Uterus (tissue), 4 donors: ENCODE measurements around the gene ZBTB3. TPM values are rescaled to one million over a fixed set of nuclear protein-coding genes. Genes with fewer than 3 reads are reported as not detected.
A peak's percentile ranks its signal among the peaks of the same experiment; 100 is the strongest.
"Not testable (repeated sequence)": the region's sequence is repeated elsewhere in the genome, so short reads cannot be mapped to it uniquely, and the experiment has no call there.

Source experiments
- DNase-seq, 2 donors: peaks; one replicate each; pipeline ENCODE4 v3.0.0-alpha.2; 2019 to 2020
- H3K27ac ChIP-seq, 2 donors: fragments of 200-600 bp; sonication (generic); 1 replicate in 1 of 2; 2 replicates in 1 of 2; pipeline ENCODE4 v1.5.1; 2016 to 2018
- H3K27me3 ChIP-seq, 2 donors: fragments of 200-600 bp; sonication (generic); one replicate each; pipeline ENCODE4 v1.5.1; 2018 to 2019; ENCODE audit warnings: control low read depth in 1 of 2
- H3K36me3 ChIP-seq, 2 donors: fragments of 200-600 bp; sonication (generic); one replicate each; pipeline ENCODE4 v1.5.1; 2019; ENCODE audit warnings: control low read depth in 1 of 2
- H3K4me1 ChIP-seq, 2 donors: fragments of 200-600 bp; sonication (generic); one replicate each; pipeline ENCODE4 v1.5.1; 2018 to 2019; ENCODE audit warnings: control low read depth in 1 of 2
- H3K4me3 ChIP-seq, 2 donors: fragments of 200-600 bp; sonication (generic); 1 replicate in 1 of 2; 2 replicates in 1 of 2; pipeline ENCODE4 v1.5.1; 2018 to 2019; ENCODE audit warnings: mild to moderate bottlenecking in 1 of 2
- H3K9me3 ChIP-seq, 2 donors: fragments of 200-600 bp; sonication (generic); one replicate each; pipeline ENCODE4 v1.5.1; 2019; ENCODE audit warnings: control low read depth in 1 of 2
- CTCF ChIP-seq, 4 experiments: fragments of 200-600 bp in 2 of 4; fragments of 450-650 bp in 2 of 4; sonication (generic) in 2 of 4; IDR thresholded peaks; one replicate each; pipeline ENCODE4 v1.5.1; 2016 to 2019; ENCODE audit warnings: antibody characterized with exemption in 4 of 4, mild to moderate bottlenecking in 2 of 4, moderate library complexity in 1 of 4
- POLR2A ChIP-seq, 2 donors: fragments of 450-650 bp; IDR thresholded peaks; one replicate each; pipeline ENCODE4 v1.6.1; 2016; ENCODE audit warnings: antibody characterized with exemption in 2 of 2, mild to moderate bottlenecking in 1 of 2, moderate library complexity in 1 of 2
- intact Hi-C: fragments of 100-400 bp; cut with DNase I; formaldehyde crosslinking; loops from one replicate; pipeline ENCODE4 v1.15.1; 2023; ENCODE audit warnings: low total_unique reads
- total RNA-seq, 4 donors: library from RNA; depleted of rRNA in 3 of 4; stranded (reverse); fragments of >200 nt in 3 of 4; gene quantifications; one replicate each; pipeline versions ENCODE4 v1.1.0 to v1.2.4, GENCODE V29; 2014 to 2023
- donor health status: DM: yes; HTN: yes; CAD: no.

Gene ZBTB3
- total RNA-seq, 4 donors from 2014 or later = 0.59 to 28.9 (median 18.3) TPM

GRCh38 chr11:62747475-62748160, 6.3 kb downstream of the ZBTB3 start:
- DNase-seq = no peak

GRCh38 chr11:62737196-62737595, 16.8 kb downstream of the ZBTB3 start:
- no peak for TF ChIP-seq CTCF (IDR thresholded peaks at IDR 0.05)
- no peak for TF ChIP-seq POLR2A (IDR thresholded peaks at IDR 0.05)
- intact Hi-C loops = no loop called here
- Histone ChIP-seq H3K4me1 (no peaks in the 10 kb centered on the region), H3K27ac (no peak overlapping the region), H3K9me3 (no peaks in the 10 kb centered on the region), H3K4me3 (no peak overlapping the region), H3K27me3 (no peaks in the 10 kb centered on the region), H3K36me3 (no peaks in the 10 kb centered on the region)
- no peak for DNase-seq

More at GRCh38 chr11:62747475-62748160, 6.3 kb downstream of the ZBTB3 start:
- Histone ChIP-seq H3K4me1 (no peaks in the 10 kb centered on the region), H3K27me3 (no peaks in the 10 kb centered on the region), H3K4me3 (no peak overlapping the region), H3K36me3 (no peaks in the 10 kb centered on the region), H3K9me3 (no peaks in the 10 kb centered on the region), H3K27ac (no peak overlapping the region)
- TF ChIP-seq POLR2A (IDR thresholded peaks at IDR 0.05) (no peak), CTCF (IDR thresholded peaks at IDR 0.05) (no peak)
- intact Hi-C loops = no loop called here

- Histone ChIP-seq H3K4me3 (no peak overlapping the region), H3K27ac (no peak overlapping the region), H3K4me1 (peaks cover 0 to 13% of the 10 kb centered on the region in 2 donors), H3K9me3 (no peaks in the 10 kb centered on the region), H3K27me3 (no peaks in the 10 kb centered on the region), H3K36me3 (no peaks in the 10 kb centered on the region)
- DNase-seq = no peak
- intact Hi-C loops = no loop called here
- TF ChIP-seq POLR2A (IDR thresholded peaks at IDR 0.05) (no peak), CTCF (IDR thresholded peaks at IDR 0.05) (no peak)
These were observed 21.1 kb downstream of the ZBTB3 start for GRCh38 chr11:62732830-62733229.

DNA sequence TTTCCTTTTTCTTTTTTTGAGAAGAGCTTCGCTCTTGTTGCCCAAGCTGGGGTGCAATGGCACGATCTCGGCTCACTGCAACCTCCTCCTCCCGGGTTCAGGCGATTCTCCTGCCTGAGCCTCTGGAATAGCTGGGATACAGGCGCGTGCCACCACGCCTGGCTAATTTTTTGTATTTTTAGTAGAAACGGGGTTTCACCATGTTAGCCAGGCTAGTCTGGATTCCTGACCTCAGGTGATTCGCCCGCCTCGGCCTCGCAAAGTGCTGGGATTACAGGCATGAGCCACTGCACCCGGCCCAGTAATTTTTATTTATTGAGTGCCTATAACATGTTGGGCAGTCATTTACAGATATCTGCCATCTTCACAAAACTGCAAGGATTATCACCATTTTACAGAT, 23.9 kb downstream of the ZBTB3 start:
- intact Hi-C loops, H3K36me3 ChIP-seq, H3K27me3 ChIP-seq, DNase-seq, H3K27ac ChIP-seq, H3K4me3 ChIP-seq, H3K9me3 ChIP-seq: not testable (repeated sequence)
- H3K4me1 ChIP-seq = peaks cover 10 to 13% of the 10 kb centered on the region in 2 donors

DNA sequence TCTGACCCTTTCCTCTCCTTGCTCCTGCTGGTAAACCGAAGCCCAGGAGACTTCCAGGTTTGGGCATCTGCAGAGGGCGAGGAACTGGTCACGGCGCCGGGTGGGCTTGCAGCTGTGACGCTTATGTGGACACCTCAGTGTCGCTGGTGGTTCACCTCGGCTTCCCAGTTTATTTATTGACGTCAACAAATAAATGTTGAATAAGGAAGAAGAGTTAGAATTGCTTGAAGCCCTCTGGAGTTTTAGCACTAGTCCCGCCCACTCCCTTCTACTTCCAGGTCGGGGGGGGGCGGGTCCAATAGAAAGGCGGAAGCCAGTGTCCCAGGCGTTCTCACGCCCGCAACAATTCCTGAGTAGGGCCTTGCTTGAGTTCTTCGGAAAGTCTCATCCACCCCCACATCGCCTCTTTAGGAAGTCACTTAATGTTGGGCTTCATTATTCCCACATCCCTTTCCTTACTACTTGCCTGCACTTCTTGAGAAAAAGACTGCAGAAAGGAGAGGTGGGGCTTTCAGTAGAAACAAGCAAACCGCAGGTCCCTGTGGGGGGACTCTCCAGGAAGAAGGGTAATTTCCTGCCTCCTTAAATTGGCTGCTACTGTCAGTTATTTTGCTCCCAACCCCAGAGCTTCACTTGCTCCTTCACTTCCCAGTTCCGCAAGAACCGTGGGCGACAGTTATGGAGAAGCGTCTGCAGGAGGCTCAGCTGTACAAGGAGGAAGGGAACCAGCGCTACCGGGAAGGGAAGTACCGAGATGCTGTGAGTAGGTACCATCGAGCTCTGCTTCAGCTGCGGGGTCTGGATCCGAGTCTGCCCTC, 25.6 kb downstream of the ZBTB3 start, which contains the start of gene TTC9C:
Gene TTC9C (plus strand): TSS at position 316 of the 818 bp plus-strand sequence. CDS start 363 bp downstream, at position 679.
- H3K4me3 ChIP-seq = peak within 1 kb of the TSS; percentile 51 to 74
- intact Hi-C loops = no loop called here
- H3K27me3 ChIP-seq = no peaks in the 10 kb centered on the region
- peak within 1 kb of the TSS; percentile 87 to 92 for H3K27ac ChIP-seq
- DNase-seq = peak; percentile 84 to 90
- no peaks in the 10 kb centered on the region for H3K9me3 ChIP-seq
- TF ChIP-seq POLR2A (IDR thresholded peaks at IDR 0.05) (peak; percentile 34 to 62), CTCF (IDR thresholded peaks at IDR 0.05) (no peak)
- H3K36me3 ChIP-seq = no peaks in the 10 kb centered on the region
- H3K4me1 ChIP-seq = peaks cover 12 to 13% of the 10 kb centered on the region in 2 donors
